HepG2 (cell line): ENCODE data around the gene FRG1. TPM values are rescaled to one million over a fixed set of nuclear protein-coding genes. Genes with fewer than 3 reads are reported as not detected.

Experiments
- DNMT1 ChIP-seq: sonication (generic); formaldehyde crosslinking; IDR thresholded peaks from 2 replicates; pipeline ENCODE4 v1.5.1; 2020; ENCODE audit warnings: mild to moderate bottlenecking, missing genetic modification reagents
- DRAP1 ChIP-seq: IDR thresholded peaks from 2 replicates; pipeline ENCODE4 v1.6.1; 2016; ENCODE audit warnings: missing genetic modification reagents, missing compliant biosample characterization
- E2F1 ChIP-seq: sonication (generic); formaldehyde crosslinking; IDR thresholded peaks from 2 replicates; pipeline ENCODE4 v1.5.0; 2020; ENCODE audit warnings: missing genetic modification reagents
- FOXC1 ChIP-seq: sonication (generic); formaldehyde crosslinking; IDR thresholded peaks from 2 replicates; pipeline ENCODE4 v1.8.0; 2022; ENCODE audit warnings: mild to moderate bottlenecking, missing genetic modification reagents, borderline replicate concordance
- KLF11 ChIP-seq: IDR thresholded peaks from 2 replicates; pipeline ENCODE4 v1.6.1; 2016; ENCODE audit warnings: missing compliant biosample characterization
- MTA1 ChIP-seq: sonication (generic); formaldehyde crosslinking; IDR thresholded peaks from 2 replicates; pipeline ENCODE4 v1.4.0; 2020; ENCODE audit warnings: missing genetic modification reagents, mild to moderate bottlenecking, borderline replicate concordance
- MTF2 ChIP-seq: sonication (generic); formaldehyde crosslinking; IDR thresholded peaks from 2 replicates; pipeline ENCODE4 v1.5.0; 2020; ENCODE audit warnings: missing genetic modification reagents, borderline replicate concordance
- NCOA5 ChIP-seq: sonication (generic); formaldehyde crosslinking; IDR thresholded peaks from 2 replicates; pipeline ENCODE4 v1.4.0; 2020; ENCODE audit warnings: missing genetic modification reagents
- NCOR1 ChIP-seq: fragments of 200-600 bp; sonication (generic); IDR thresholded peaks from 2 replicates; pipeline ENCODE4 v1.7.0; 2017; ENCODE audit warnings: antibody characterized with exemption, low read length, borderline replicate concordance
- NFYB ChIP-seq: sonication (generic); formaldehyde crosslinking; IDR thresholded peaks from 2 replicates; pipeline ENCODE4 v1.4.0; 2020; ENCODE audit warnings: missing genetic modification reagents
- NR2F1 ChIP-seq, 2 experiments: fragments of 450-650 bp in 1 of 2; formaldehyde crosslinking in 1 of 2; IDR thresholded peaks; 2 replicates each; pipeline versions ENCODE4 v1.5.0 to v1.6.1; 2016 to 2020; ENCODE audit warnings: mild to moderate bottlenecking in 1 of 2, missing compliant biosample characterization in 1 of 2, missing genetic modification reagents in 1 of 2, moderate library complexity in 1 of 2
- NR2F2 ChIP-seq: IDR thresholded peaks from 2 replicates; pipeline ENCODE4 v1.6.1; 2012; ENCODE audit warnings: low read depth, inconsistent platforms, borderline replicate concordance
- SKI ChIP-seq: fragments of 450-650 bp; IDR thresholded peaks from one replicate; pipeline ENCODE4 v1.6.1; 2018; ENCODE audit warnings: mild to moderate bottlenecking; ENCODE audit not compliant: partially characterized antibody
- SPEN ChIP-seq: sonication (generic); formaldehyde crosslinking; IDR thresholded peaks from 2 replicates; pipeline ENCODE4 v1.5.1; 2020; ENCODE audit warnings: low read depth, mild to moderate bottlenecking, missing genetic modification reagents
- TEAD3 ChIP-seq: optimal IDR thresholded peaks from 2 replicates; pipeline ENCODE3; 2016; ENCODE audit warnings: borderline replicate concordance
- TOPORS ChIP-seq: sonication (generic); formaldehyde crosslinking; IDR thresholded peaks from 2 replicates; pipeline ENCODE4 v1.8.0; 2023; ENCODE audit warnings: mild to moderate bottlenecking, missing genetic modification reagents
- ZIK1 ChIP-seq: sonication (generic); formaldehyde crosslinking; IDR thresholded peaks from 2 replicates; pipeline ENCODE4 v1.5.0; 2020; ENCODE audit warnings: mild to moderate bottlenecking, low read depth, missing genetic modification reagents, borderline replicate concordance
- ZNF232 ChIP-seq: sonication (generic); formaldehyde crosslinking; IDR thresholded peaks from 2 replicates; pipeline ENCODE4 v1.4.0; 2020; ENCODE audit warnings: missing genetic modification reagents, borderline replicate concordance
- ZNF234 ChIP-seq: sonication (generic); formaldehyde crosslinking; conservative IDR thresholded peaks from 2 replicates; pipeline ENCODE4 v1.5.1; 2020; ENCODE audit warnings: mild to moderate bottlenecking, missing genetic modification reagents
- ZNF274 ChIP-seq: sonication (generic); formaldehyde crosslinking; IDR thresholded peaks from 2 replicates; pipeline ENCODE4 v1.5.1; 2020; ENCODE audit warnings: mild to moderate bottlenecking, missing genetic modification reagents
- ZNF619 ChIP-seq: sonication (generic); formaldehyde crosslinking; IDR thresholded peaks from 2 replicates; pipeline ENCODE4 v1.4.0; 2020; ENCODE audit warnings: mild to moderate bottlenecking, missing genetic modification reagents
- ZNF710 ChIP-seq: sonication (generic); formaldehyde crosslinking; IDR thresholded peaks from 2 replicates; pipeline ENCODE4 v1.5.0; 2020; ENCODE audit warnings: mild to moderate bottlenecking, missing genetic modification reagents, borderline replicate concordance
- ZSCAN12 ChIP-seq: sonication (generic); formaldehyde crosslinking; IDR thresholded peaks from 2 replicates; pipeline ENCODE4 v1.9.0; 2021; ENCODE audit warnings: mild to moderate bottlenecking, missing genetic modification reagents
- polyA plus RNA-seq, 8 experiments: library from polyadenylated mRNA; depleted of rRNA in 3 of 8; stranded (reverse) in 7 of 8; unstranded in 1 of 8; fragments of >200 nt; fragmentation: Illumina TruSeq in 4 of 8; extraction: Trizol in 4 of 8; gene quantifications; 2 replicates each; pipeline versions ENCODE4 v1.2.1 to v1.2.3, GENCODE V29; 2011 to 2016; ENCODE audit warnings: low read depth in 4 of 8, missing spikeins in 1 of 8, mixed read lengths in 1 of 8; ENCODE audit not compliant: insufficient read depth in 1 of 8
- total RNA-seq, 5 experiments: library from RNA; depleted of rRNA; stranded (reverse); fragments of >200 nt; fragmentation: Illumina TruSeq; extraction: Trizol; gene quantifications; 2 replicates each; pipeline ENCODE4 v1.2.3, GENCODE V29; 2016; ENCODE audit warnings: low read depth in 1 of 5
- TF ChIP-seq, protein P1 (sequence below): IDR thresholded peaks from 2 replicates; pipeline ENCODE4 v1.6.1; 2016; ENCODE audit warnings: mild to moderate bottlenecking, missing biosample characterization, missing genetic modification reagents

Gene FRG1
- total and polyA plus RNA-seq, 2 of the 13 experiments (the other 11 are each of a cell fraction or from before 2014, with no cell fraction given) = 5.7 to 42.6 TPM

DNA sequence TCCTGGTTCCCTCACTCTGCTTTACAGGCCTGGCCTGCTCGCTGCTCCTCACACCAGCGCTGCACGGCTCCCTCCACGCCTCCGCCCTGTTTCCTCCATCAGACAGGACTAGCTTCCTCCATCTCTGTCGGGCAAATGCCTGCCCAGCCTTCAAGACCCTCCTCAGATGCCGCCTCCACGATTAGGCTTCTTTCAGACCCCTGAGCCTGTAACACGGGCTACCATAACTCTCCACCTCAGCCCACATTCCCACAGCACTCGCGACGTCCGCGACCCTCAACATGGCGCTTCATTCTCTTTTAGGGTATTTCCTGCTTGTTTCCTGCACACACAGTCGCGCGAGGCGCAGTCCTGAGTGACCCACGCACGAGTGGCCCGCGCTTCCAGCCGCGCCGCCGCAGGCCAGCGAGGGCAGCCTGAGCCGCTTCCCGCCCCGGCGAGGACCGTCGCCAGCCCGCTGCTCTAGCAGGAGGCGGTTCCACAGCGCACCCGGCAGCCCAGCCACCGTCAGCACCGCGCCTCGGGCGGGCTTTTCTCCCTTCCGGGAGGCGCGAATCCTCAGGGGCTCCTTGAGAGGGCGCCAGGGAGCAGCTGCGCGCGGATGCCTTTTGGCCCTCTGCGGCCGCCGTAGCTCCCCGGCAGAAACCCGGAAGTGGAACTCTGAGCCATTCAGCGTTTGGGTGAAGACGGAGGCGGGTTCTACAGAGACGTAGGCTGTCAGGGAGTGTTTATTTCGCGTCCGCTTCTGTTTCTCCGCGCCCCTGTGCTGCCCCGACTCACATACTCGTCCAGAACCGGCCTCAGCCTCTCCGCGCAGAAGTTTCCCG lies at the start of gene FRG1 (continued):
- TF ChIP-seq SKI (peak; percentile 61), ZNF274 (peak; percentile 67; the same call in 1 of the 2 replicates), E2F1 (CRISPR knock-in tag) (peak; percentile 97), NR2F1 (CRISPR knock-in tag; IDR thresholded peaks at IDR 0.05) (no peak), NCOA5 (no peak), ZNF619 (CRISPR knock-in tag) (peak; percentile 59; the same call in 1 of the 2 replicates), MTA1 (CRISPR knock-in tag) (no peak), SPEN (CRISPR knock-in tag) (peak; percentile 93), ZIK1 (CRISPR knock-in tag) (peak; percentile 46; the same call in 1 of the 2 replicates), NR2F2 (peak; percentile 47; the same call in 1 of the 2 replicates), MTF2 (peak; percentile 98), ZNF234 (CRISPR knock-in tag) (peak; percentile 86), ZNF710 (CRISPR knock-in tag) (no peak), ZSCAN12 (CRISPR knock-in tag) (peak; percentile 31; the same call in 1 of the 2 replicates), DNMT1 (CRISPR knock-in tag) (peak; percentile 90), KLF11 (CRISPR knock-in tag) (peak; percentile 76; the same call in 1 of the 2 replicates), FOXC1 (CRISPR knock-in tag) (peak; percentile 87; the same call in 1 of the 2 replicates), NCOR1 (no peak), ZNF232 (CRISPR knock-in tag) (peak; percentile 74; the same call in 1 of the 2 replicates), DRAP1 (no peak), NFYB (peak; percentile 79), TEAD3 (peak; percentile 65), TOPORS (CRISPR knock-in tag) (peak; percentile 88; the same call in 1 of the 2 replicates)
- TF ChIP-seq, protein P1, sequence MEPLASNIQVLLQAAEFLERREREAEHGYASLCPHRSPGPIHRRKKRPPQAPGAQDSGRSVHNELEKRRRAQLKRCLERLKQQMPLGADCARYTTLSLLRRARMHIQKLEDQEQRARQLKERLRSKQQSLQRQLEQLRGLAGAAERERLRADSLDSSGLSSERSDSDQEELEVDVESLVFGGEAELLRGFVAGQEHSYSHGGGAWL (CRISPR knock-in tag) = peak; percentile 41; the same call in 1 of the 2 replicates
